Activated CD8-positive, alpha-beta memory T cell treated with anti-CD3 and anti-CD28 coated beads, Interleukin-2, amount 50 U/mL, for 4 hours (primary cell): ENCODE measurements around the gene FADS3.

Experiments used
- DNase-seq: peaks from one replicate; pipeline ENCODE4 v3.0.0-alpha.2; 2020

Gene FADS3

GRCh38 chr11:61854966-61855714 is 36.2 kb downstream of the FADS3 start:
- DNase-seq = no peak

GRCh38 chr11:61854206-61854895 is 37.0 kb downstream of the FADS3 start:
- no peak for DNase-seq

- no peak for DNase-seq
These were observed 37.6 kb downstream of the FADS3 start for GRCh38 chr11:61853698-61854169.

- DNase-seq = no peak
These were observed 39.4 kb downstream of the FADS3 start for GRCh38 chr11:61851900-61852295.

- DNase-seq = no peak
These were observed 40.0 kb downstream of the FADS3 start for GRCh38 chr11:61851113-61851899.

GRCh38 chr11:61850687-61851086 is 40.7 kb downstream of the FADS3 start:
- DNase-seq = no peak

- DNase-seq = no peak
These were observed 42.7 kb downstream of the FADS3 start for GRCh38 chr11:61848631-61849030.

- no peak for DNase-seq
These were observed 43.3 kb downstream of the FADS3 start for GRCh38 chr11:61847914-61848581.

GRCh38 chr11:61846362-61847020 is 44.9 kb downstream of the FADS3 start:
- no peak for DNase-seq

GRCh38 chr11:61844909-61845565 is 46.3 kb downstream of the FADS3 start:
- no peak for DNase-seq

GRCh38 chr11:61842528-61842820 is 48.9 kb downstream of the FADS3 start:
- no peak for DNase-seq

- no peak for DNase-seq
These were observed 49.5 kb downstream of the FADS3 start for GRCh38 chr11:61841636-61842527.

GRCh38 chr11:61840371-61840770 is 51.0 kb downstream of the FADS3 start:
- DNase-seq = no peak

- no peak for DNase-seq
These were observed 51.6 kb downstream of the FADS3 start for GRCh38 chr11:61839742-61840141.

- DNase-seq = no peak
These were observed 52.4 kb downstream of the FADS3 start for GRCh38 chr11:61838921-61839320.

- DNase-seq = no peak
These were observed 52.8 kb downstream of the FADS3 start for GRCh38 chr11:61838501-61838900.

- no peak for DNase-seq
These were observed 53.8 kb downstream of the FADS3 start for GRCh38 chr11:61837411-61838005.

GRCh38 chr11:61836193-61836592 is 55.2 kb downstream of the FADS3 start:
- DNase-seq = no peak

GRCh38 chr11:61834278-61835048 is 56.9 kb downstream of the FADS3 start:
- DNase-seq = no peak

GRCh38 chr11:61833926-61834277 is 57.4 kb downstream of the FADS3 start:
- no peak for DNase-seq
